GM18909 (cell line): ENCODE results near the gene ADNP2.
A peak's percentile ranks its signal among the peaks of the same experiment; 100 is the strongest.
"Not testable (repeated sequence)": the region's sequence is repeated elsewhere in the genome, so short reads cannot be mapped to it uniquely, and the experiment has no call there.

Experiments
- ATAC-seq: cut with Tn5 transposase; IDR thresholded peaks from one replicate; pipeline ENCODE4 v1.9.1; 2021; ENCODE audit warnings: mild to moderate bottlenecking; ENCODE audit not compliant: unreplicated experiment, poor library complexity

ADNP2 gene

DNA sequence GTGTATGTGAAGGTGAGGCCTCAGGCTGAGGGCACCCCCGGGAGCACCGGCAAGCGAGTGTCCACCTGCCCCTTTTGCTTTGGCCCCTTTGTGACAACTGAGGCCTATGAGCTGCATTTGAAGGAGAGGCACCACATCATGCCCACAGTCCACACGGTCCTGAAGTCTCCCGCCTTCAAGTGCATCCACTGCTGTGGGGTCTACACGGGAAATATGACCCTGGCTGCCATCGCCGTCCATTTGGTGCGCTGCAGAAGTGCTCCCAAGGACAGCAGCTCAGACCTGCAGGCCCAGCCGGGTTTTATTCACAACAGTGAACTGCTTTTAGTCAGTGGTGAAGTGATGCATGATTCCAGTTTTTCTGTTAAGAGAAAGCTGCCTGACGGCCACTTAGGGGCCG is 28.9 kb downstream of the ADNP2 start:
- no peak for ATAC-seq

DNA sequence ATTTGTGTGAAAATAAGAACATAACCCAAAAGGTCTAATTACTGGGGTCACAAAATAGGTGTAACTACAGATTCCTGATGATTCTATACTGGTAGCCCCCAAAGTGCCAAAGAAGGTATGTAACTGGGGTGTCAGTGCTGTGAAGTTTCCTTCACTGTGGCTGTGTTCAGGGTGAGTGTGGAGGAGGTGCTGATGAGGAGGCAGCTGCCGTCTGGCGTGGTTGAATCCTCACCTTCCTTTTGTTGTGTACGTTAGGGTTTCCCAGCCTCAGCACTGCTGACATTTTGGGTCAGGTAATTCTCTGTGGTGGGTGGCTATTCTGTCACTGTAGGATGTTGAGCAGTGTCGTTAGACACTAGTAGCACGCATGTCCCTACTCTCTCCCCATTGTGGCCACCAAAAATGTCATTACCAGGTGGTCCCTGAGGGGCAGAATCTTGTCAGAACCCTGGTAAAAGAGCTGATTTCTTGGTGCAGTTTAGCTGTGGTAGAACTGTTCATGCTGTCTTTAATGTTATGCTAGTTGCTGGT is 31.5 kb downstream of the ADNP2 start:
- ATAC-seq: no peak

DNA sequence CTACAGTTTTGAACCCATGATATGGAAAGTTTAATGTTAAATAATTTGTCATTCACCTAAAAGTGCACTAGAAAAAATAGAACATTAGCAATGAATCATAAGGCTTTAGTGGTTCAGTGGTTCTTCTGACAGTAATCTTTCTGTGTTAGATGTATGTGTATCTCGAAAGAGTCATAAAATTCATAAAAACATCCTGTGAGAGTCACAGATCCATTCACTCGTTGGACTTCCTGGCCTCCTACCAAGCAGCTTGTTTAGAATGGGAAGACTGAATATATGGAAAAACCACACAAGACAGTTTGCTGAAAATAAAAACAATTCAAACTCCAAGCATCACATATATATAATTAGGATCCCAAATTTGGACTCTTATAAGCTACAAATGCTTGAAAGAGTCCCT is 34.8 kb downstream of the ADNP2 start:
- no peak for ATAC-seq

DNA sequence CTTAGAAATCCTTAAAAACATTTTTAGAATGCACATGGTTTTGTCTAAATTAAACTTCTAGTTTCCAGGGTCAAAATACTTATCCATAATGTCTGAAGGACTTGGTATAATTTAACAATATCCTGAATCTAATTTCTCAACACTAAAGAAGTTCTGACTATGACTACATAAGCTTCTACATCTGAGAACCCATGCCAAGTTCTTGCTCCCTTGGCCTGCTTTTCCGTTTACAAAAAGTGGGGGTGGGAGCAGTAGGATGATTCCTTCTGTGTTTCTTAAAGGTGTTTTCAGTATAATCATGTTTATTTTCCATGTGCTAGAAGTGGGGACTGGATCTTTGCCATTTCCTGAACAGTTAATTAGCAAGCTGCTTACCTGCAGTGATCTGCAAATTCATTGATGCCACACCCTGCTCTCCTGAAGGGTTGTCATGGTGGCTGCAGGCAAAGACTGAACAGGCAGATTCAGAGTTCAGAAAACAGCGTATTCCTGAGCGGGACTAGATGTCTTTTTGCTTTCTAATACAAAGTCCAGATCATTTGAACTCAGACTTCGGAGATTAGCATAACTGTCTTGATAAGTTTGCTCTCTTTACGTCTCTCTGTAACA is 36.2 kb downstream of the ADNP2 start:
- no peak for ATAC-seq

DNA sequence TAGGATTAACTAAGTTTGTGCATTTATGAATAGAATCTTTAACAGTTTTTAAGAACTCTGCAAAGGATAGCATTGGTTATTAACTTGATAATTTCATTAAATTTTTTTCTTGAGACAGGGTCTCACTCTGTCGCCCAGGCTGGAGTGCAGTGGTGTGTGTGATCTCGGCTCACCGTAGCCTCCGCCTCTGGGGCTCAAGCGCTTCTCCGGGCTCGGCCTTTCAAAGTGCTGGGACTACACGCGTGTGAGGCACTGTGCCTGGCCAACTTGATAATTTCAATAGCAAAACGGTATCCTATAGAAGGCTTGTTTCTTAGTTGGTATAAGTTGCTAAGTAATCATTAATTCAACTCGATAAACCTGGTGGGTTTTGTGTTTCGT is 38.0 kb downstream of the ADNP2 start:
- ATAC-seq: peak; percentile 32

DNA sequence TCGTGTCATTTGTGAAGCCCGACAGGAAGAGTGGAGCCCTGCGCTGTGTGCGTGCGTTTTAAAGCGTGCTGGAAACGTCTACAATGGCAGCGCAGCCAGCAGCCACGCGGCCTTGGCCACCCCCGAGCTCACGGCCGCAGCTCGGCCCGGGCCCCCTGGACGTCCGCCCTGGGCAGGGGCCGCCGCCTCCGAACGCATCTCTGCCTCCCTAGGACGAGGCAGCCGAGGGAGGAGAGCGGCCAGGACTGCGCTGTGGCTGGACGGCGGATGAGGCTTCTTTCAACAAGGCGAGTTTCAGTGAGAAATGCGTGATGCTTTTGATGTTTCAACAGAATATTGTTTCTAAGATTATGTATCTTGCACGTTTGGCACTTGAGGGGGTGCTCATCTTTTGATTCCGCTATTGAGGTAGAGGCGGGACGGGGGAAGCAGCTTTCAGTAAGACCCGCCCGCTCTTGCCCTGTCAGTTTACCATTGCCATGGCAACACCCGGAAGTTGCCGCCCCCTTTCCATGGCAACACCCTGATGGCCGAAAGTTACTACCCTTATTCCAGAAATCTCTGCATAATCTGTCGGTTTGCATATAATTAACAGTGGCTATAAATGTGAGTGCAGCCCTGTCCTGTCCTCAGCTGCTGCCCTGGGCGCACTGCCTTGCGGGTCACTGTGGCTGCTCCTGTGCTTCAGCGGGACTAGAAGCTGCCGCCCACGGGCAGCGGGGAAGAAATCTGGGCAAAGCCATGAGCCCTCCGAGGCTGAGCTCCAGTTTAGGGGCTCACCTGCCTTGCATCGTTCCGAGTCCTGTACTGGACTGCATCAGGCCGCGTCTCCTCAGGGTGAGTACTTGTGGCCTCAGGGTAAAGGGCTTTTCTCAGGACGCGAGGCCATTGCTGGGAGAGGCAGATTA is 38.6 kb downstream of the ADNP2 start:
- peak; percentile 84 for ATAC-seq

DNA sequence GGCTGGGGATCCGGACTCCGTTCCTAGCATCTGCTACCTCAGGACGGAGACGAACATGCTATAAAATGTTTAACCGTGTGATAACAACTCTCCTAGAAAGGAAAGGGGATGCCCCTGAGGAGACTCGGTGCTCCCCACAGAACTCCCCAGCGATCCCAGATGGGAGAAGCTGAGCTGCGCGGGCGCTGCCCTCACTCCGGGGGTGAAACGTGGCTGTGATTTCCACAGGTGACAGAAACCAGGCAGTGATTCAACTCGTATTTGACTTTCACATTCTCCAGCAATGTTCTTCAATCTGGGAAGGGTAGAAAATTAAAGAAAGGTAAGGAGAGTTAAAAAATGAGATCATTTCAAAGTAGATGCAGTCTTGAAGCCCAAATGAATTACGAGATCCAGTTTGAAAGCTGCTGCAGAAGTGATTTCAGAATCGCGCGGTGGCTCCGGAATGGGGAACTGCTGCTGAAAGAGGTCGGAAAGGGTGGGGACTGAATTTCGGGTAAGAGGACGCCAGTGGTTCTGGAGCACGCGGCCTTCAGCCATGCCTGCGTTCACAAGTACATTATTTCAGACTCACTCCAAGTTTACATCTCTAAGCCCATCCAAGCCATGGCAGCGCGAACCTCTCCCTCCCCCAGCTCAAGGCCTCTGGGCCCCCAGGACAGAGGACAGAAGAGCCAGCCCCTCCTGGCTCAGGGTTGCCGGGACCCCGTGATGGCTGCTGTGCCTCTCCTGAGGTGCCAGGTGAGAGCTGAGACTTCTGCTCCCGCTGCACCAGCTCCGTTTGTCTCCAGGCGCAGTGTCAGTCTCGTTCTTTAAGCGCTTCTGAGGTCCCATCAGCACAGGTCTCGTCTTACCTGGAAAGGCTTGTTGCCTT is 39.5 kb downstream of the ADNP2 start:
- no peak for ATAC-seq

DNA sequence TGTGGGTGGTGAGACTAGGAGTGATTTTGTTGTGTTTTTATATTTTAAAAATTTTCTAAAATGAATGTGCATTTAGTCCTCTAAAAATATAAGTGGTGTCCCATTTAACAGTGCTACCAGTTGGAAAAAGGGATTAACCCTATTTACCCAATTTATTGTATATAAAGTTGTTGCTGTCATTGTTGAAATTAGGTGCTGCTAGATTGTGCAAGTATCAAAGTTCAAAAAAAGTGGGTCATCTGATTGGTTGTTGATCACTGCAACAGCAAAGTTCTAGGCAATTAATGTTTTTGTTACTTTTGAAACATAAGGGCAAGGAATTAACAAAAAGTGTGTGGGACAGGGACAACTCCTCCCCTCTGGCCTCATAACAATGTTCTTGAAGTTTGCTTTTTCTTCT is 40.6 kb downstream of the ADNP2 start:
- no peak for ATAC-seq

DNA sequence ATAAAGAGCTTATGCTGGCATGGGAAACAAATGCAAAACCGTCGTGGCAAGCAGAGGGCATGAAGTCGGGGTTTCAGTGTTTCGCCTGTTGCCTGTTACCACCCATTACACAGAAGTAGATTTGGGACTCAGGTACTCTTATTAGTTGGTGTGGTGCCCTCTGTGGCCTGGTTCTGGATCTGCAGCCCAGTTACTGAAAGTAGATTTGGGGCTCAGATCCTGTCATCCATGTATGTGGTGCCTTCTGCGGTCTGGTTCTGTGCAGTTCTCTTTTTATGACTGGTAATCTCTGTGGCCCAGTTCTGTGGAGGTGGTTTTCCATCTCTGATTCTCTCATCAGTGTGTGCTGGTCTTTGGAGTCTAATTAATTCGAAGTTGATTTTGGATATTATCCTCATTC is 45.2 kb downstream of the ADNP2 start:
- ATAC-seq: peak; percentile 78

DNA sequence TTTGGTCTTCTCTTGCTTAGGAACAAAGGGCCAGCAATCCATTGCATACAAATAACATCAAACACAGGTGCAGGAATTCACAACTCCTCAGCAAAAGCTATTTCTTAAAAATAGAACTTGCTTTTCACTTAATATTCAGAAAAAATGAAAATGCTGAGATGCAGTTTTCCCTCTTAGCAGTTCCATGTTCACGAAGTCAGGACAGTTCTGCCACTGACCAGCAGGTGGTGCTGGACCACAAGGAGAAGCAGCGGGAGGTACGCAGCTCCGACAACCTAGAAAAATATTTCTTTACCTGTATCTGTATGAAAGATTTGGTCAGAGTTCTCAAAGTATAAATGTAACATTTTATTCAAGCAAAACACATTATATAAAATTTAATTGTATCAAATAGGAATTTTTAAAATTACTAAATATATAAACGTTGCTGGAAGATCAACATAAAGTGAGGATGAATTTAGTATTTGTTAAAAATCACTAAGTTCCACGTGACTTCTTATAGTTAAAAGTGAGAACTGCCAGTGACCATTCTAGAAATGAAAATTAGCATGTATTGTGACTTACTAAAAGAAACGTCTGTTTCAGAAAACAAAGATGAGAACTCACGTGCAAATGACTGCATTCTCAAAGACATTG is 48.8 kb downstream of the ADNP2 start:
- ATAC-seq: peak; percentile 43

DNA sequence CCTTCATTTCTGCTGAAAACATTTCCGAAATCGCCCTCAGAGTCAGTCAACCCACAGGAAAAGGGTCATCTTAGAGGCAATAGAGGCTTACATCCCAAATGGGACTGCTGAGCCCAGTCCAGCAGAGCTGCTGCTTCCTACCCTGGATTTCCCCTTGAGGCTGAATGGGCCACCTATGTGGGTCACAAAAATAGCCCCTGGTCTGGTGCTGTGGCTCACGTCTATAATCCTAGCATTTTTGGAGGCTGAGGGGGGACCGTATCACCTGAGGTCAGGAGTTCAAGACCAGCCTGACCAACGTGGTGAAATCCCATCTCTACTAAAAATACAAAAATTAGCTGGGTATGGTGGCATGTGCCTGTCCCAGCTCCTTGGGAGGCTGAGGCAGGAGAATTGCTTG is 49.3 kb downstream of the ADNP2 start:
- no peak for ATAC-seq

DNA sequence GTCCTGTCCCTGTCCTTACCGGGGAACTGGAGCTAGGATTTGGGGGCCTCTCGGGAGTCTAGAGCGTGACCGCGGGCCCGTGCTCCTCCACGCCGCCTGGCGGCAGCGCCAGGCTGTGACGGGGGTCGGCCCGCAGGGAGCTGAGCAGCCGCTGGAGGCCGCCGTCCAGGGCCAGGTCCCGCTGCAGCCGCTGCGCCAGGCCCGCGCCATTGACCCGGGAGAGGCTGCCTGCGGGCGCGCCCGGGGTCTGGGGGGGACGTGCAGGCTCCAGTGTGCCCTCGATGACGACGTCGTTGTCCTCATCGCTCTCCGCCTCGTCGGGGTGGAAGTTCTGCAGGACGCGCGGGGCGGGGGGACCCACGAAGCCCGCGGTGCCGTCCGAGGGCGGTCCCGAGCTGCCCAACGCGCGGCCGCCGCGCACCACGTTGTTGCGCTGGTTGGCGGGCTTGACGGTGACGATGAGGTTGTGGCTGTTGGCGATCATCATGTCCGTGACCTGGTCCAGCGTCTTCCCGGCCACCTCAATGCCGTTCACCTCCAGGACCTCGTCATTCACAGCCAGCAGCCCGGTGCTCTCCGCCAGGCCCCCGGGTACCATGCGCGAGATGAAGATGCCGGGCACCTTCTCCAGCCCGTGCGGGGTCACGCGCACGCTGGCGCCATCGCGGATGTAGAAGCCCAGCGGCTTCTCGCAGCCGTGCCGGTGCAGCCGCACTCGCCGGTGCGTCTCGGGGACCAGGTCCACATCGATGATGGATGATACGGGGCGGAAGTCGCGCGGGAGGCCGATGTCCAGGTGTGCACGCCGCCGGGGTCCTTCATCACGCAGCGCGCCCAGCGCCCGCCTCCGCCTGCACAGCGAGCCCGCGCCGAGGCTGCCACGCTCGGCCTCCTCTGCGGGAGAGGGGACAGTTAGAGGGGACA is 50.9 kb downstream of the ADNP2 start:
- no peak for ATAC-seq

DNA sequence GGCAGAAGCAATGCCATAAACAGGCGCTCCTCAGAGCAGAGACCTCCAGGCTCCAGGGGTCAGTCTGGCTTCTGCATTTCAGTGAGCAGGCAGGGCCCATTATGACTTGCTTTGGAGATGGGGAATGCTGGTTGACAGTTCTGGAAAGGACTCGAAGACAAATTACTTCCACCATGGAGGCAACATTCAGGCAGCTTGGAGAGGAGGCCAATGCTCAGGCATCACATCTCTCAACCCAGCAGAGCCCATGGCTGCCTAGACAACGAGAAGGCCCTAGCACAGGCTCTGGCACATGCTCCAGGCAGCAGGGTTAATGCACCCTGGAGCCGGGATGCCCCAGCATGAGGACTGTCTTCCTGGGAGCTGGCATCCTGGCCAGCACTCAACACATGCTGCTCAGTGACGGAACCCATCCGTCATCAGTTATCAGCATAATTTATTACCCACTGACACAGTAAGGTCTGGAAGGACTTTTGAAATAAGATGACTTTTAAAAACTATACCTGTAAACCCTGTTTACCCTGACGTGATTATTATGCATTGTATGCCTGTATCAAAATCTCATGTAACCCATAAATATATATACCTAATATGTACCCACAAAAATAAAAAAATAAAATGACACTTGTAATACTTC is 52.8 kb downstream of the ADNP2 start:
- no peak for ATAC-seq

DNA sequence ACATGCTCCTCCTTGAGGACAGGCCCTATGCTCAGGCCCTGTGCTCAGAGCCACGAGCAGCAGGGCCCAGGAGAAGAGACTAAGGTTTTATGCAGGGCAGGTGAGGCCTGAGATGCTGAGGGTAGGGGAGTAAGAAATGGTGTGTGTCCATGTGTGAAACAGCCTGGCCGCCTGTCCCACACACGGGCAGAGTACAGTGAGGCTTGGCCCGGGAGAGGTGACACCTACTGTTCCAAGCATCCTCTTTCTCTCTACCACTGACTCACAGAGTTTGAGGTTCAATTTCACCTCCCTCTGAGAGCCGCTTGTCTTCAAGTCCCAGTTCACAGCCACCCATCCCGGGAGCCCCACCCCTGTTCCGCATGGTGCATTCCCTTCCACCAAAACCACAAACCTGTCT is 54.1 kb downstream of the ADNP2 start:
- ATAC-seq: no peak

DNA sequence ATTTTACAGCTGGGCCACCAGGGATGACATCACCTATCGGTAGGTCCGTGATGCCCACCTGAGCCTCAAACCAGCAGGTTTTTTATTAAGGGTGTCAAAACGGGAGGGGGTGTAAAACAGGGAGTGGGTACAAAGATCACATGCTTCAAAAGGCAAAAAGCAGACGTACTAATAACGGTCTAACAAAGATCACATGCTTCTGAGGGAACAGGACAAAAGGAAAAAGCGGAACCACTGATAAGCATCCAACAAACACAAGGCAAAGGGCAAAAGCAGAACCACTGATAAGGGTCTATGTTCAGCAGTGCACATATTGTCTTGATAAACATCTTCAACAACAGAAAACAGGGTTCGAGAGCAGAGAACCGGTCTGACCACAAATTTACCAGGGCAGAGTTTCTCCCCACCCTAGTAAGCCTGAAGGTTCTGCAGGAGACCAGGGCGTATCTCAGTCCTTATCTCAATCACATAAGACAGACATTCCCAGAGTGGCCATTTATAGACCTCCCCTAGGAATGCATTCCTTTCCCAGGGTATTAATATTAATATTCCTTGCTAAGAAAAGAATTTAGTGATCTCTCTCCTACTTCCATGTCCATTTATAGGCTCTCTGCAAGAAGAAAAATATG is 55.8 kb downstream of the ADNP2 start:
- not testable (repeated sequence) for ATAC-seq

DNA sequence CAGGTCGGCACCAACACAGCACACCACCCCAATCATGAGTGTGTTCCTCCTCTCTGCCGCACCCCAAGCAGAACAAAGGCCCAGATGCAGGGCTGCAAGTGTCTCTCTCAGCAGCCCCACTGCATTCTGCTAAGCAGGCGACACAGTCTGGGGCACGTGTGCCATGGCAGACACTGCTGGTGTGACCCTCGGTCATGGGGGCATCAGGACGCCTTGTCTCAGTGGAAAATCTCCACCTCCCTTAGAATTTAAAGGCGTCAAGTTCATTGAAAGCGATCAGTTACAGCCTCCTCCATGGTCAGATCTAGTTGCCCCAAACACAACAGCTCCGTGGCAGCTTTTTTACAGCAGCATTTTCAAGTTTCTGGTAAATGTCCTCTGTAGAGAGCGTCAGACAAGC is 57.2 kb downstream of the ADNP2 start:
- ATAC-seq: no peak

DNA sequence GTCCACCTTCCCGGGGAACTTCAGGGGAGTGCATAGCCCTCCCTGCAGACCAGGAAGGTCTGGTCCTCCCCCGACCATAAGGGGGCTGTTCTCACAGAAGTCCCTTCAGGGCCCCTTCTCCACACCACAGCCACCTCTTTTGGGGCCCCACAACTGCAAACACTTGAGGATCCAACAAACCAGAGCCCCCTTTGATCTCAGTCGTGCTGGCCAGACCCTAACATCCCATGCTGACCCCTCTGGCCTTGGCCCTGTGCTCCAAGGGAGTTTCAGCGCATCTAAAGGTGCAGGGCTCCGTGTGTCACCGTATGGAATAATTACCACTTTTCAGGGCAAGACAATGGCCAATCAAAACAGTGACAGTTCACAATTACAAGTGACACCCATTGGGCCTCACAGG is 57.7 kb downstream of the ADNP2 start:
- no peak for ATAC-seq

DNA sequence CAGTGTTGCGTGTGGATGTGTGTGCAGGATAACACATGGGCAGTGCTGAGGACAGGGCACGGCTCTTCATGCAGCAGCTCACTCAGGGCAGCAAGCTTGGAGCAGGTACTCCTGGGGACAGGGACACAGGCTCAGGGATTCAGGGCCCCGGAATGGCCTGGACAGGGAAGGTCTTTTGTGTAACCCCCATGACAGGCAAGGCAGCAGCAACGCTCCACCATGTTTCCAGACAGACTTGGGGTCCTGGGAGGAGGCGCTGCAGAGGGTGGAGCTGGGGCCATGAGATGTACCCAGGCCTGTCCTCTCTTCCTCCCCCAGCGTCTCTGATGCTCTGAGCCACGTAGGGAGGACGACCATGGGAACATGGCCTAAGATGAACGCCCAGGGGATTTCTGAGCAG is 58.3 kb downstream of the ADNP2 start:
- ATAC-seq: no peak
